Lung (tissue), 12 donors: Measurements from ENCODE around the gene OR11H6. TPM values are rescaled to one million over a fixed set of nuclear protein-coding genes. Genes with fewer than 3 reads are reported as not detected.
"Not testable (repeated sequence)": the region's sequence is repeated elsewhere in the genome, so short reads cannot be mapped to it uniquely, and the experiment has no call there.

Experiments
- ATAC-seq: fragments of 200-7000 bp; cut with Tn5 transposase; one replicate; pipeline ENCODE4 v1.9.1; 2020; ENCODE audit warnings: moderate number of reproducible peaks; ENCODE audit not compliant: insufficient read depth, low FRiP score
- DNase-seq, 3 donors: peaks; one replicate each; pipeline ENCODE4 v3.0.0-alpha.2; 2013 to 2017
- H3K27ac ChIP-seq, 2 donors: one replicate each; pipeline ENCODE4 v1.5.1; 2013; ENCODE audit warnings: mild to moderate bottlenecking in 2 of 2, moderate library complexity in 2 of 2, control low read depth in 1 of 2, inconsistent platforms in 1 of 2, low read depth in 1 of 2, low read length in 1 of 2
- H3K27me3 ChIP-seq, 3 donors: one replicate each; pipeline ENCODE4 v1.5.1; 2013; ENCODE audit warnings: low read length in 2 of 3; ENCODE audit not compliant: control insufficient read depth in 3 of 3, insufficient read depth in 3 of 3
- H3K36me3 ChIP-seq, 4 donors: one replicate each; pipeline ENCODE4 v1.5.1; 2013; ENCODE audit warnings: low read length in 4 of 4, mild to moderate bottlenecking in 1 of 4, moderate library complexity in 1 of 4; ENCODE audit not compliant: control insufficient read depth in 4 of 4, insufficient read depth in 4 of 4
- H3K4me1 ChIP-seq, 5 donors: one replicate each; pipeline ENCODE4 v1.5.1; 2013; ENCODE audit warnings: low read length in 5 of 5, mild to moderate bottlenecking in 2 of 5, moderate library complexity in 1 of 5; ENCODE audit not compliant: control insufficient read depth in 5 of 5, insufficient read depth in 5 of 5
- H3K4me3 ChIP-seq: one replicate; pipeline ENCODE4 v1.5.1; 2013; ENCODE audit warnings: mild to moderate bottlenecking, control low read depth, moderate library complexity
- H3K9ac ChIP-seq, 2 donors: one replicate each; pipeline ENCODE4 v1.5.1; 2013; ENCODE audit warnings: low read length in 2 of 2, control low read depth in 1 of 2; ENCODE audit not compliant: insufficient read depth in 1 of 2
- H3K9me3 ChIP-seq, 4 donors: one replicate each; pipeline ENCODE4 v1.5.1; 2013; ENCODE audit warnings: low read length in 3 of 4, mild to moderate bottlenecking in 1 of 4, moderate library complexity in 1 of 4; ENCODE audit not compliant: control insufficient read depth in 4 of 4, insufficient read depth in 3 of 4
- CTCF ChIP-seq: IDR thresholded peaks from 2 replicates; pipeline ENCODE4 v1.5.1; 2012; ENCODE audit warnings: mild to moderate bottlenecking; ENCODE audit errors: control extremely low read depth, extremely low read depth
- WGBS, 2 donors: extraction: QIAGEN DNeasy Blood & Tissue Kit; methylation state at CpG; one replicate each; pipeline ENCODE4 v1.1.7; 2013; 5-methylcytosine and 5-hydroxymethylcytosine counted together
- polyA plus RNA-seq, 2 donors: library from polyadenylated mRNA; stranded (reverse); fragments of 200-250 nt; gene quantifications; one replicate each; pipeline ENCODE4 v1.2.1, GENCODE V29; 2013
- total RNA-seq, 2 donors: library from RNA; depleted of rRNA in 1 of 2; stranded (reverse); fragments of >200 nt in 1 of 2; gene quantifications; one replicate each; pipeline ENCODE4 v1.2.1, GENCODE V29; 2014 to 2021
- donor health status: control.
- donor health status: control.
- donor health status: Bipolar disorder and iron deficiency.
- donor health status: healthy.
- donor health status: DM: yes; HTN: yes; CAD: no.

OR11H6 gene
- total and polyA plus RNA-seq, 4 donors, result not detected

- ATAC-seq (no peak), DNase-seq (no peak)
- H3K36me3 ChIP-seq, result no peaks in the 10 kb centered on the region
- peaks cover 0 to 9% (median 2%) of the 10 kb centered on the region in 4 donors for H3K9me3 ChIP-seq
- H3K27me3 ChIP-seq, result no peaks in the 10 kb centered on the region
- H3K4me3 ChIP-seq, result no peak overlapping the region
- no peak for TF ChIP-seq CTCF
- no peak overlapping the region for H3K9ac ChIP-seq
- no peak overlapping the region for H3K27ac ChIP-seq
- WGBS, 2 donors, result 68 to 90% methylated on average over 2 of the region's 2 CpGs
- no peaks in the 10 kb centered on the region for H3K4me1 ChIP-seq
Measured at GRCh38 chr14:20209595-20209994, 13.9 kb upstream of the OR11H6 start.

- not testable (repeated sequence) for H3K9me3 ChIP-seq, ATAC-seq, H3K36me3 ChIP-seq, H3K27me3 ChIP-seq, H3K4me3 ChIP-seq, H3K9ac ChIP-seq, H3K27ac ChIP-seq, DNase-seq, H3K4me1 ChIP-seq
- WGBS, 2 donors, result 87% methylated on average over 21 of the region's 28 CpGs; no CpG with 5 or more reads in 1 of the 2 donors
Measured at GRCh38 chr14:20212406-20212805, 11.1 kb upstream of the OR11H6 start.

- Histone ChIP-seq H3K4me3 (no peak overlapping the region), H3K9ac (no peak overlapping the region), H3K27me3 (no peaks in the 10 kb centered on the region), H3K4me1 (no peaks in the 10 kb centered on the region), H3K36me3 (no peaks in the 10 kb centered on the region), H3K27ac (no peak overlapping the region), H3K9me3 (peaks cover 0 to 3% (median 0%) of the 10 kb centered on the region in 4 donors)
- 55 to 84% methylated on average over 2 of the region's 2 CpGs for WGBS, 2 donors
- ATAC-seq (no peak), DNase-seq (no peak)
- TF ChIP-seq CTCF, result no peak
Measured at GRCh38 chr14:20215196-20215595, 8.3 kb upstream of the OR11H6 start.

- TF ChIP-seq CTCF, result no peak
- 47 to 49% methylated on average over 4 of the region's 4 CpGs for WGBS, 2 donors
- Histone ChIP-seq H3K27me3 (no peaks in the 10 kb centered on the region), H3K4me1 (no peaks in the 10 kb centered on the region), H3K4me3 (no peak overlapping the region), H3K9me3 (peaks cover 0 to 3% (median 0%) of the 10 kb centered on the region in 4 donors), H3K36me3 (no peaks in the 10 kb centered on the region), H3K27ac (no peak overlapping the region), H3K9ac (no peak overlapping the region)
- DNase-seq, result no peak
- ATAC-seq, result no peak
Measured at GRCh38 chr14:20219033-20219432, 4.5 kb upstream of the OR11H6 start.
